Esophagus muscularis mucosa (tissue), 4 donors: ENCODE data around the gene DOCK2.

ENCODE experiments used
- EP300 ChIP-seq: sonication (generic); formaldehyde crosslinking; IDR thresholded peaks from one replicate; pipeline ENCODE4 v1.6.1; 2017; ENCODE audit warnings: antibody characterized with exemption
- POLR2AphosphoS5 ChIP-seq, 2 donors: sonication (generic); formaldehyde crosslinking; IDR thresholded peaks; one replicate each; pipeline ENCODE4 v1.6.1; 2017; ENCODE audit warnings: antibody characterized with exemption in 2 of 2
- TF ChIP-seq, protein P1 (sequence below), 3 experiments: fragments of 200-600 bp in 2 of 3; fragments of 450-650 bp in 1 of 3; sonication (generic) in 2 of 3; IDR thresholded peaks; one replicate each; pipeline ENCODE4 v1.5.1; 2017 to 2019; ENCODE audit warnings: antibody characterized with exemption in 3 of 3, mild to moderate bottlenecking in 2 of 3, moderate library complexity in 1 of 3

- TF ChIP-seq EP300 (no peak), POLR2AphosphoS5 (IDR thresholded peaks at IDR 0.05) (peak in 1 of 2 donors; percentile 65)
- TF ChIP-seq, protein P1, sequence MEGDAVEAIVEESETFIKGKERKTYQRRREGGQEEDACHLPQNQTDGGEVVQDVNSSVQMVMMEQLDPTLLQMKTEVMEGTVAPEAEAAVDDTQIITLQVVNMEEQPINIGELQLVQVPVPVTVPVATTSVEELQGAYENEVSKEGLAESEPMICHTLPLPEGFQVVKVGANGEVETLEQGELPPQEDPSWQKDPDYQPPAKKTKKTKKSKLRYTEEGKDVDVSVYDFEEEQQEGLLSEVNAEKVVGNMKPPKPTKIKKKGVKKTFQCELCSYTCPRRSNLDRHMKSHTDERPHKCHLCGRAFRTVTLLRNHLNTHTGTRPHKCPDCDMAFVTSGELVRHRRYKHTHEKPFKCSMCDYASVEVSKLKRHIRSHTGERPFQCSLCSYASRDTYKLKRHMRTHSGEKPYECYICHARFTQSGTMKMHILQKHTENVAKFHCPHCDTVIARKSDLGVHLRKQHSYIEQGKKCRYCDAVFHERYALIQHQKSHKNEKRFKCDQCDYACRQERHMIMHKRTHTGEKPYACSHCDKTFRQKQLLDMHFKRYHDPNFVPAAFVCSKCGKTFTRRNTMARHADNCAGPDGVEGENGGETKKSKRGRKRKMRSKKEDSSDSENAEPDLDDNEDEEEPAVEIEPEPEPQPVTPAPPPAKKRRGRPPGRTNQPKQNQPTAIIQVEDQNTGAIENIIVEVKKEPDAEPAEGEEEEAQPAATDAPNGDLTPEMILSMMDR (IDR thresholded peaks at IDR 0.05), result no peak
Observed at GRCh38 chr5:169803077-169803981, 166.3 kb downstream of the DOCK2 start.
